GM18519 (cell line): ENCODE data around the gene BCAS2.
"Not testable (repeated sequence)": the region's sequence is repeated elsewhere in the genome, so short reads cannot be mapped to it uniquely, and the experiment has no call there.

Experiments
- ATAC-seq: cut with Tn5 transposase; IDR thresholded peaks from one replicate; pipeline ENCODE4 v1.9.1; 2021; ENCODE audit warnings: mild to moderate bottlenecking, moderate library complexity; ENCODE audit not compliant: unreplicated experiment, low FRiP score

The BCAS2 gene

GRCh38 chr1:114581335-114582287, at the start of gene BCAS2:
BCAS2 (minus strand) TSS chr1:114581615; CDS start chr1:114581591, 24 bp downstream.
- ATAC-seq: peak; percentile 99

- ATAC-seq: no peak
These were observed 45.7 kb upstream of the BCAS2 start for GRCh38 chr1:114627107-114627506.

GRCh38 chr1:114623364-114623763, 41.9 kb upstream of the BCAS2 start:
- ATAC-seq: no peak

- no peak for ATAC-seq
These were observed 39.0 kb upstream of the BCAS2 start for GRCh38 chr1:114620419-114620818.

- no peak for ATAC-seq
These were observed 37.2 kb upstream of the BCAS2 start for GRCh38 chr1:114618606-114619005.

GRCh38 chr1:114610546-114611245, 29.3 kb upstream of the BCAS2 start:
- ATAC-seq: no peak

GRCh38 chr1:114609826-114610225, 28.4 kb upstream of the BCAS2 start:
- no peak for ATAC-seq

- ATAC-seq: no peak
These were observed 27.6 kb upstream of the BCAS2 start for GRCh38 chr1:114609026-114609425.

GRCh38 chr1:114607223-114607622, 25.8 kb upstream of the BCAS2 start:
- no peak for ATAC-seq

- ATAC-seq: no peak
These were observed 16.5 kb upstream of the BCAS2 start for GRCh38 chr1:114597949-114598348.

- no peak for ATAC-seq
These were observed 14.2 kb upstream of the BCAS2 start for GRCh38 chr1:114595602-114596001.

- ATAC-seq: no peak
These were observed 12.6 kb upstream of the BCAS2 start for GRCh38 chr1:114594046-114594445.

- no peak for ATAC-seq
These were observed 7.7 kb upstream of the BCAS2 start for GRCh38 chr1:114589122-114589521.

- no peak for ATAC-seq
These were observed 6.8 kb upstream of the BCAS2 start for GRCh38 chr1:114588196-114588689.

GRCh38 chr1:114587203-114587991, 6.0 kb upstream of the BCAS2 start:
- no peak for ATAC-seq

- no peak for ATAC-seq
These were observed 5.2 kb upstream of the BCAS2 start for GRCh38 chr1:114586513-114587047.

GRCh38 chr1:114585231-114585630, 3.8 kb upstream of the BCAS2 start:
- ATAC-seq: no peak

GRCh38 chr1:114574365-114574764, 7.0 kb downstream of the BCAS2 start:
- no peak for ATAC-seq

GRCh38 chr1:114564141-114564540, 17.3 kb downstream of the BCAS2 start:
- ATAC-seq: no peak

GRCh38 chr1:114562978-114563510, 18.4 kb downstream of the BCAS2 start:
- ATAC-seq: not testable (repeated sequence)
